GM21717 (cell line): Measurements from ENCODE around the gene SLC9B2.

Source experiments
- ATAC-seq: cut with Tn5 transposase; IDR thresholded peaks from one replicate; pipeline ENCODE4 v1.9.1; 2021; ENCODE audit warnings: mild to moderate bottlenecking, moderate library complexity; ENCODE audit not compliant: unreplicated experiment

SLC9B2 gene

DNA sequence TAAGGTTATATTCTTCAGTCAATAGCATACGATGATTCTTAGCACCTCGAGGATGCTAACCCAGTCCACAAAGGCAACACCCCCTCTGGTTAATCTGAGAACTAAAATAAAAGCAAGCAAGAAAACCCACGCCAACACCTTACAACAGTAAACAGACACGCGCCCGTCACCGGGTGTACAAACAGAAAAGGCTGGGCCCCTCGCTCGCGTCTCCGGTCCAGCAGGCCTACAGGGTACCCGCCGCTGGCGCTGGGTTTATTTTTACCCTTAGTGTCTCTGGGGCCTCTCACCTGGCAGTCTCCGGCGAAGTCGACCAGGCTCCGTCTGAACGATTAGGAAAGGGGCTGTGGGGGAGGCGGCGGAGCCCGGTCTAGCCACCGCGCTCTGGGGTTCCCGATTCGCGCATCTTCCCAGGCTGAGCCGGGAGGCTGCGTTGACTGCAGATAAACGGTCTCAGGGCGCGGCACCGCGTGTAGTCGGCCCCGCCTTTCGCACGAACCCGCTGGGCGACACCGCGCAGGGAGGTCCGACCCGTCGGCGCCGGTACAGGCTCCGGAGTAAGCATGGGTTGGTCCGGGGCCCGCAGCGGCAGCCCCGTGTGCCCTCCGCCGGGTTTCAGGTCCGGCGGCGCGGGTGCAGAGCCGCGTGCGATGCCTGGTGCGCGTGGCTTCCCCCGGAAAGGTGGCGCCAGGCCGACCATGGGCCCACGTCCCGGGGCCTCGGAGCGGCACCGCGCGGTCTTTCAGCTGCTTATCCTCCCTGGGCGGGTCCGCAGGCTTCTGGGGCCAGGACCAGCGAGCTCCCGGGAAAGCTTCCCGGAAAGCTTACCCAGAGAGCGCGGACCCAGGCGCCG is 441 bp downstream of the SLC9B2 start:
- peak; percentile 61 for ATAC-seq

DNA sequence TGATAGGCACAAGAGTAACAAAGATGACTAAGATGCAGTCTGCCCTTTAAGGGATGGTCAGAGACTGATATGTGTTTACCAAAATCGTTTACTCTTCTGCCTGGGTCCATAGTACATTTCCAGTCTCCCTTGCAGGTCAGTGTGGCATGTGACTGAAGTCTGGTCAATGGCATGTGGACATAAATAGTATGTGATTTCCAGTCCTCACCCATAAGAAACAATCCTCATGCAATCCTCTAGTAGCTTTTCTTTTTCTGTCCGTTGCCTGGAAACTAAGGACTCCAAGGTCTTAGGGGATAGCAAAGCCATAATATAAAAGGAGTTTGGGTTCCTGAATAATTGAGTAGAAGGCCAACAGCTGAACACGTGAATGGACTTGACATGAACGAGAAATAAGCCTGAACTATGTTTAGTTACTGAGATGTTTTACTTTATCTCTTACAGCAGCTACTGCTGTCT is 1.1 kb downstream of the SLC9B2 start:
- ATAC-seq, result no peak

DNA sequence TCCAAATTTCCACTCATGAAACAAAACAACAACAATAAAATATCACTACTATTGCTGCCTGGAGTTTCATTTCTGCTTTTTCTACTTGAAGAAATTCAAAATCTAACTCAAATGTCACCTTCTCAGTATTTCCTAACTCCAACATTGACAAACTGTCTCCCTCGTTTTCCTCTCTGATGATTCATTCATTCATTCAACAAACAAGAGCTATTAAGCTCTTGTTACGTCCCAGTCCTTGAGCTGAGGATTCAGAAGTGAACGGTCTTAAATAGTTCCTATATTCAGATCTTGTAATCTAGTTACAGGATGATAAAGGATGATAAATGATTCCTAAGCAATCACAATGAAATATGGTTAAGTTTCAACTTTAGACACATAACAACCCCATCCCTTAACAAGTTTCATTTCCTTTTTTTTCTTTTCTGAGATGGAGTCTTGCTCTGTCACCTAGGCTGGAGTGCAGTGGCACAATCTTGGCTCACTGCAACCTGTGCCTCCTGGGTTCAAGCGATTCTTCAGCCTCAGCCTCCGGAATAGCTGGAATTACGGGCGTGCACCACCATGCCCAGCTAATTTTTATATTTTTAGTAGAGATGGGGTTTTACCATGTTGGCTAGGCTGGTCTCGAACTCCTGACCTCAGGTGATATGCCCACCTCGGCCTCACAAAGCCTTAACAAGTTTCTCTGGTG is 1.7 kb downstream of the SLC9B2 start:
- peak; percentile 39 for ATAC-seq

DNA sequence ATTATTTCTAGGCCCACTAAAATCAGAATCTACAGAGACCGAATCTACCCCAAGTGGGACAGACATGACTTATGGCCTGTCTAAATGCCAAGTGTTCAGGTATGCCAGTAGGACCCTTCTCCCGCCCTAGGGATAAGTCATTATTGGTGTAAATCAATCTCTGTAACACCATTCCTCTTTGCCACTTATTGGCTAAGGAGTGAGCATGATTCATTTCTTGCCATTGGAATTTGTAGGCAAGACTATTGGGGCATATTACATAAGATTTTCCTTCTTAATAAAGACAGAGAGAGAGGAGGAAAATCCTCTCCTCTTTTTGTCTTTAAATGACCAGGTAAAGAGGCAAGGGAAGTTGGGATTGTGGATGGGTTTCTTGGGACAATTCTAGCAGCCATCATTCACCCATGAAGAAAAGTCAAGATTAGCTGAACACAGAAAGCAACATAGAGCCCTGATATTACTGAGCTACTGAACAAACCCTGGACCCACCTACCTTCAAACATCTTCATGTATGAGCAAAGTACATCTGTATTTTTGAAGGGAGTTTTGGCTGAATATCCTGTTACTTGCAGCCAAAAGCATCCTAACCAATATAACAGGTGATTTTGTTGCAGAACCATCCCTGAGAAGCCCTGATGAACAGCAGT is 2.6 kb downstream of the SLC9B2 start:
- no peak for ATAC-seq

DNA sequence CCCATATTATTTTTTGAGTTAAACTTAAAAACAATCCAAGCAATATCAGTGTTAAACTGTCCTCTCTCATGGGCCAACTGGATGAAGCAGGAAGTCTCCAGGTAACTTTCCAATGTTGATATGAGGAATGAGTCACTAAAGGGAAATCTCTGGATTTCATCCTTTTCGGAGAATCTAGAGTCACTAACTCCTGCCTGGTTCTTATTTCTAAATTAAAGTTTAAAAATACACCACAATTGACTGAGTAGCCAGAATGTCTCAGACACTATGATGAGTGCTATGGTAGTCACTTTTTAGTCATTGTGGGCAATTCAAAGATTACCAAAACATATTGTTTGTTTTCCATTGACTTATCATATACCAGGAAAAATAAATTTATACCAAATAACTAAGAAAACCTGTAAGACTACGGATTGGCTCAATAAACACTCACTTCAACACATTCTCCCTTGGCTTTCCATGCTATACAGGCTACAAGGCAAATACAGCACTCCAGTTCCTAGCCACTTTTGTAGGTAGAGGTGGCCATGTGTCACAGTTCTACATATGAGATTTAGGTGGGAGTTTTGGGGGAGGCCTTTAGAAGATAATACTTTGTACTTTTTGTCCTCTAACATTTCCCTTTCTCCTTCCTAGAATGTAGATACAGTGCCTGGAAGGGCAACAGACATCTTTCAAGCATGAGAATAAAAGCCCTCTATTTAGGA is 8.6 kb downstream of the SLC9B2 start:
- no peak for ATAC-seq

DNA sequence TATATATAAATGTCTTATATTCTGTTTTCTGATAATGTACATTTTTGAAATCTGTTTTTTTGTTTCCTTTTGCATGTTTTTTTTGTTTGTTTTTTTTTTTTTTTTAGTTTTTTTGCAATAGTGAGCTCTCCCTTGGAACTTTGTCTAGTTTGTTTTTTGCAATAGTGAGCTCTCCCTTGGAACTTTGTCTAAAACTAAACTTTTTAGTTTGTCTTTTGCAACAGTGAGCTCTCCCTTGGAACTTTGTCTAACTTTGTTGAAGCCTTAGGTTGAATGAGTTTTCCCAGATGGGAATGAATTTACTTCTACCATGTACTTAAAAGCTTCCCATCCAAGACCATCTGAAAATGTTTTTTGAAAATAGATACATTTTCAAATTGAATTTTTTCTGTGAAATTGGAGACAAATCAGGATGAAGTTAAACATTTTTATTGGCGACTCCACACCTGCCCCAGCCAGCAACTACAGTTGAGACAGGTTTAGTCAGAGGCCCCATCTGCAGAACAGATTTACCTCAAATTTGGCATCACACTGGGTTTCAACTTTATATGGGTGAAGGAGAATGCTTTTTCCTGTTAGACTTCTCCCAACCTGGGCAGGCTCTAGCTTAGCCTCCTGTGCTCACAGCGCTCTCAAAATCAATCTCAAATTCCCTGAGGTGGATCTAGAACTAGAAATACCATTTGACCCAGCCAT is 16.0 kb downstream of the SLC9B2 start:
- ATAC-seq, result no peak

DNA sequence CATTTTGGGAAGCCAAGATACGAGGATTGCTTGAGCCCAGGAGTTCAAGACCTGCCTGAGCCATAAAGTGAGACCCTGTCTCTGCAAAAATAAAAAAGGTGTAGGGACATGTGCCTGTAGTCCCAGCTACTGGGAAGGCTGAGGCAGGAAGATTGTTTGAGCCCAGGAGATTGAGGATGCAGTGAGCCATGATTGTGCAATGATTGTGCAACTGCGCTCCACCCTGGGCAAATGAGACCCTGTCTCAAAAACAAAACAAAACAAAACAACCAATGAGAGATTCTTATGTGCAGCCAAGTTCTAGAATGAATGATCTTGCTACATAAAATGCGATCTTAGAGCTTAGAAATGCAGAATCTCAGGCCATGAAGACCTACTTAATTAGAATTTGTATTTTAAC is 22.5 kb downstream of the SLC9B2 start:
- no peak for ATAC-seq

DNA sequence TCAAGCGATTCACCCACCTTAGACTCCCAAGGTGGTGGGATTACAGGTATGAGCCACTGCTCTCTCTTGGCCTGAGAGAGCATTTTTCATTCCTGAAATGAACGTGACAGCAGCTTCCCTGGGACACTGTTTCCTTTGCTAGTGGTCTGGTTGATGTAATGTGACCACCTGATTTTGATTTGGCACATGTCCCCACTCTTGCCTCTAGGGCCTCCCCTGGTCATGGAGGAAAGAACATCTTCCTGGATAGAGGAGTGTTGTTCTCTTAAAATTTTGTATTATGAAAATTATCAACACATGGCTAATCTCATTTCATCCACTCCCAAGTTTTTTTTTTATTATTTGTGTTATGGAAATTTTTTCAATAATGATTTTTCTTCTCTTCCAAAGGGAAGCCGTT is 23.8 kb downstream of the SLC9B2 start:
- no peak for ATAC-seq

DNA sequence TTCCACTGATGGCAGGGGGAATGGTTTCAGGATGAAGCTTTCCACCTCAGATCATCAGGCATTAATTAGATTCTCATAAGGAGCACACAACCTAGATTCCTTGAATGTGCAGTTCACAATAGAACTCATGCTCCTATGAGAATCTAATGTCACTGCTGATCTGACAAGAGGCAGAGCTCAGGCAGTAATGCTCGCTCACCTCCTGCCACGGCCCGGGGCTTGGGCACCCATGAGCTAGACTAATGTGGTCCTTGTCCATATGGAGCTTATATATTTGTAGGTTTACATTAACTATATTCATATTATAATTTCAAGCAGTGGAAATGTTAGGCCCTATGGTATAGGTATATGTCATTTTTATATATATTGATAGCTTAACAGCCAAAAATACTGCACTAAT is 24.4 kb downstream of the SLC9B2 start:
- ATAC-seq, result no peak

DNA sequence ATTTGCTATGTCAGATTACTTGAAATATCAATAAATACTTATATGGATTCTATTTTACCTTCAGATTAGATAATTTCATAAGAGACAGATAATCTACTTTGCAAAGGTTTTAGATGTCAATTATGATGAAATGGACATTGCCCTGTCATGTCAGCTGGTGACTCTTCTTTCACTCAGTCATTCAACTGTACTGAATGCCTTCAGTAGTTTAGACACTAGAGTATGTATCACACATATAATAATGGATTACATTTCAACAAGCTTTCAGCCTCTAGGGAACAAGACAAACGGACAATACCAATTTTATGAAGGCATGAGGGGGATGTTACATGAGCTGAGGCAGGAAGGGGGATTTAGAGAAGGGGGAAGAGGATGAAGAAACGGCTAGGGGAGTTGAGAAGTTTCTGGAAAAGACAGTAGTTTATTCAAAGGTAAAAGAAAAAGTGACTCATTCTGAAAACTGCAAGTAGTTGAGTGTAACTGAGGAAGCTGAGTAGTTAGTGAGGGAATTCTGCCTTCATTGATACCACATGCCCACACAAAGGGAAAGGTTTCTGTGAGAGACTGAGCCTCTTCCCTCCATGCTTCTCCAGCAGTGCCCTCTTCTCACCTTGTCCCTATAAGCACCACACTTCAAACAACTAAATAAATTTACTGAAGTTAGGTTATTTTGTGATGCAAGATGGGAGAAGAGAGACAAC is 25.7 kb downstream of the SLC9B2 start:
- ATAC-seq, result no peak

DNA sequence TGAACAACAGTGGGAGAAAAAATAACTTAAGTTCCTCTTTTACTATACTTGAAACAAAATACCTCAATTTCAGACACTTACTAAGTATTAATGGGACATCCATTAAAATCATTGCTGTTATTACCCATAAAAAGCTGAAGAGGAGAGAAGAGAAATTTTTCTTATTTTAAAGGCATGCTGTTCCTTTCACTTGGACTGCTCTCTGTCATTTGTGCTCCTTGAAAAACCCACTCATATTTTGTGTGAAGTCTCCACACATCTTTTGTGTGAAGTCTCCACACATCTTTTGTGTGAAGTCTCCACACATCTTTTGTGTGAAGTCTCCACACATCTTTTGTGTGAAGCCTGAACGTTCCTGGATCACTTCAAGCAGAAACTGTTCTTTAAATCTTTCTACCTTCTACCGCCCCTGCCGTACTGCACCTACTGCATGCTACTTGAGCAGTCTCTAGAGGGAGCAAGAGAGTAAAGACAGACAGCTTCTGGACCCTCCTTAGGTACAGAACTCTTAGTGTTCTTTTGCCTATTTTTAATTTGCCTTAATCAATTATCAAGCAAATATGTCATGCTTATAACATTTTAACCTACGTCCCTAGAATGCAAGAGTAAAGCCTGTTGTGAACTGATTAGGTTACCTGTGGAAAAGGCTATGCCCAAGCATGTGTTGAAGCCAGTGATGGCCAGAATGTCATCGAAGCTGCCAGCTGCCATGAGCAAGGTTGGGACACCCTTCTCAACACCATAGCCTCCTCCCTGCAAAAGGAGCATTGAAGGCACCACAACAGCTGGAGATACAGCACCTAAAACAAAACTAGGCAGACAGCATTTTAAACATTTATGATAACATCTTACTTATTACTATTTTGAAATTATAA is 29.9 kb downstream of the SLC9B2 start:
- ATAC-seq, result peak; percentile 96

DNA sequence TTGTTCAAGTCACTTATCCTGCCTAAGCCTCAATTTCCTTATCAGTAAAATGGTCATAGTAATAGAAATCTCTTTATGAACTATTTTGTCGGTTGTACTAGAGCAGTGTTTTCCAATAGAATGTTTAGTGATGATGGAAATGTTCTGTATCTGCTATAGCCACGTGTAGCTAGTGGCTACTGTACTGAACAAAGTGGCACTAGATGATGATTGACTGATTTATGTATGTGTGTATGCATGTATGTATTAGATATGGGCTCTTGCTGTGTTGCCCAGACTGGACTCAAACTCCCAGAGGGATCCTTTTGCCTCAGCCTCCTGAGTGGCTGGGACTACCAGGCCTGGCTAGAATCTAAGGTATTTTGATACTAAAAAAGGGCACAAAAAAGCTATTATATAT is 32.4 kb downstream of the SLC9B2 start:
- no peak for ATAC-seq

DNA sequence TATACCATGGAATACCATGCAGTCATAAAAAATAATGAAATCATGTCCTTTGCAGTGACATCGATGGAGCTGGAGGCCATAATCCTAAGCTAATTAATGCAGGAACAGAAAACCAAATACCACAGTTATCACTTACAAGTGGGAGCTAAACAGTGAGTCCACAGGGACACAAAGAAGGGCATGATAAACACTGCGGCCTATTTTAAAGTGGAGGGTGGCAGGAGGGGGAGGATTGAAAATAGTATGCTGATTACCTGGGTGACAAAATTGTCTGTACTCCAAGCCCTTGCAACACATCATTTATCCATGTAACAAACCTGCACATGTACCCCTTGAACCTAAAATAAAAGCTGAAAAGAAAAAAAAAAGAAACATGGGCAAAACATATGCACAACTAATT is 40.4 kb downstream of the SLC9B2 start:
- no peak for ATAC-seq

DNA sequence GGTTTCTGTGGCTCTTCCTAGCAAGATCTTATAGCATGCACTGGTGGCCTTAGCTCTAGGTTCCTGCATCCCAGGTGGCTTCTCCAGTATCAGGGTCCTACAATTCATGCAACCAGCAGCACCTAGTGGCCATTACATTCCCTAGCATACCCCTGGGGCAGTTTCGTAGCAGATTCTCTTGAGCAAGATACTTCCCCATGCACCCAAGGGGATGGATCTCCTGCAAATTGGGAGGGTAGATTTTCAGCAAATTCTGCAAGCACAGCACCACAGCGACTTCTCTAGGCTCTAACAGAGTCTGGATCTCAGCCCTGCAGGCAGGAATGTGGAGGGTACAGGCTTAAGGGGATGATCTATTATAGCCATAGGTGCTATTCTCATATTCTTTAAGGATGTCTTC is 44.0 kb downstream of the SLC9B2 start:
- peak; percentile 58 for ATAC-seq

DNA sequence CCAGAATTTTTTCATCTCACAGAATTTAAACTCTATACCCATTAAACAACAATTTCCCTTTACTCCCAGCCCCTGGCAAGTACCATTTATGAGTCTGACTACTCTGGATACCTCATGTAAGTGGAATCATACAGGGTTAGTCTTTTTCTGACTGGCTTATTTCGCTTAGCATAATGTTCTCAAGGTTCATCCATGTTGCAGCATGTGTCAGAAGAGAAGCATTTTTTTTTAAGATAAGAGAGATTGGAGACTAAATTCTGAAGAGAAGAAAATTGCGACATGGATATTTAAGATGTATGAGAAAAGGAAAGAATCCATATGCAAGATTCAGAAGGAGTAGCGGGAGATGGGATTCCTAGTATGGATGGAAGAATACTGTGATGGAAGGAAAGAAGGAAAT is 45.8 kb downstream of the SLC9B2 start:
- ATAC-seq, result no peak

DNA sequence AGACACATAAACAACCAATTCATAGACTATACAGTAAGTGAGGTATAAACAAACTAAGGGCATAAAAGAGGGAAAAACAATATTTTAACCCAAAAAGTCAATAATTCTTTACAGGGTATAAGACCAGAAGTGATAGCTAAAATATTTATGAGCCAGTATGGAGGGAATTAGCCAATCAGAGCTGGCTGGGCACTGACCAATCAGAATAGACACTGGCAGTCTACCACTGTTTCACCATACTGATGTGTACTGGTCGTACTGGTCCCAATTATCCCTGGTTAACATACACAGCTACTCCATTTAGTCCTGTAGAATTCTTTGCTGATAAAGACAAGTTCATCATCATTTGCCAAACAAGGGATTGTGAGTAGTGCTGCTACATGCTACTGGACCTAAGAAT is 47.3 kb downstream of the SLC9B2 start:
- ATAC-seq, result no peak

DNA sequence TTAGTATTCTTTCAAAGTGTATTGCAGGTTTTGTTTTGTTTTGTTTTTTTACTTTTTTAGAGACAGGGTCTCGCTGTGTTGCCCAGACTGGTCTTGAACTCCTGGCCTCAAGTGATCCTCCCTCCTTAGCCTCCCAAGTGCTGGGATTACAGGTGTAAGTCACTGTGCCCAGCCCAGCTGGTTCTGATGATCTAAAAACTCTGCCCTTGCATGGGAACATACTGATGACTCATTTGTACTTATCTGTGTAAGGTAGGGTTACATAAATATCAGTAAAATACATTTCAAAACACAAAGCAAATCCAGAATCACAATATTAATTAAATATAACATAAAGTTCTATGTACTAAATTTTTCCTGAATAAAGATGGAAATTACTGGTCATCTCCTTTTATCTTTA is 49.7 kb downstream of the SLC9B2 start:
- no peak for ATAC-seq

DNA sequence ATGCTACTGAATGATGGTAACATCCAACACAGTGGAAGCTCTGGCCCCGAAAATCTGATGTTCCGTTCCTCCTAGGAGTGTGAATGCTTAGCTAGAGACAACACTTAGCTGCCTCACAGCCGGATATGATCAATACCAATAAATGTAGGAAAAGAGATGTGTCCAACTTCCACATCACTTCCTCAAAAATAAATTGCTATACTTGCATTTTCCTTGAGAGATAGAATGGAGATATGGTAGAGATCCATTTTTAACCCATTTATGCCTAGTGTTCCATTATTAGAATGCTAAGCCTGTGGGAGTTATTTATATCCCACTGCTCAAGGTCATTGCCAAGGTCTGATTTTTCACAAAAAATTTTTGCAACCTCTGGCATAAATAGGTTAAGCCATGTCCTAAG is 51.6 kb downstream of the SLC9B2 start:
- no peak for ATAC-seq

DNA sequence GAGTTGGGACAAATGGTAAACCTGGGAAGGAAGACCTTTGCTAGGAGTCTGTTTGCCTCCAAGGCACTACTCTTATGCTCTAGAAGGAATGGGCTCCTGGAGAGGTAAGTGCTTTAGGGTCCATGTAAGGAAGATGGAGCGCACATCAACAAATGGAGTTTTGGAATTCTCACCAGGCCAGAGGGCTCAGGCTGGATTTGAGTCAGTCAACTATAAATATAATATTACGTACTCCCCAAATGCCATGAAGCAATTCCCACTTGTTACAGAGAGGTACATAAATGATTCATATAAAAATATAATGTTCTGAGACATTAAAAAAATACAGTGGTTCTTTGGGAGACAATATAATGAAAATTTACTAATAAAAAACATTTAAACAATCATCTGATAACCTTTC is 55.4 kb downstream of the SLC9B2 start:
- no peak for ATAC-seq
